NCI-H2029 (cell line): ENCODE data around the gene RASAL2.
"Not testable (repeated sequence)": the region's sequence is repeated elsewhere in the genome, so short reads cannot be mapped to it uniquely, and the experiment has no call there.

Experiments
- DNase-seq: peaks from one replicate; lab custom pipeline; 2025; lab: John Stamatoyannopoulos, UW

Gene RASAL2

GRCh38 chr1:178282949-178283367, 189.1 kb downstream of the RASAL2 start:
- no peak for DNase-seq

- DNase-seq = no peak
Observed at GRCh38 chr1:178283409-178283808, 189.5 kb downstream of the RASAL2 start.

- DNase-seq = no peak
Observed at GRCh38 chr1:178284058-178284457, 190.2 kb downstream of the RASAL2 start.

DNA sequence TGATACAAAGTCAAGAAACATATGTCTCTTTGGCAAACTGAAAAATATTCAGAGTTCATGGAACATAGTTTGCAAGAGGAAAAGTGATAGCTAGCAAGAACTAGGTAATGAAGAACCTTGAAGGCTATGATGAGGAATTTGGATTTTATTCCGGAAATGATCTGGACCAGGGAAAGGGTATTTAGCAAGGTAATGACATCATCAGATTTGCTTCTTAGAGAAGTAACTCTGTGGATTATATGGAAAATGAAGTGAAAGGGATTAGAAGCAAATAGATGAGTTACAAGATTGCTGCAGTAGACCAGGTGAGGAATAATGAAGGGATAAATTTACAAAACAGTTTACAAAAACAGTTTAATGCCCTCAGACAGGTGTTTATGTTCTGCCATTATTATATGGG, 197.3 kb downstream of the RASAL2 start:
- DNase-seq = no peak

DNA sequence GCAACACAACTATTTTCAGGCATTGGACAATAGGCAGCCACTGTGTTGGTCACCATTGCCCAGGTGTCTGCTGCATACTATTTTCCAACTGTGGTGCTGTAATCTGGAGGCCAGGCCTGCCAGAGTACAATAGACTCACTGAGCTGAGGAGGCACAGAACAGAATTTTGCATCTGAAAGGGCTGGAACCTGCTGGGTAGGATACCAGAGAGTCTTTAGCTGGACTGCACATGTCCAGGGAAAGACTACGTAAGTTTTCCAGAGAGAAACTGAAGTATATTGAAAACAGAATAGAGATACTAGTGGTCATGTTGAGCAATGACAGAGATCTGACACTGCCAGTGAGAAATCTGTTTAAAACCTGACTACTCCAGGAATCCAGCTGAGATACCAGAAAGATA, 200.8 kb downstream of the RASAL2 start:
- DNase-seq = no peak

DNA sequence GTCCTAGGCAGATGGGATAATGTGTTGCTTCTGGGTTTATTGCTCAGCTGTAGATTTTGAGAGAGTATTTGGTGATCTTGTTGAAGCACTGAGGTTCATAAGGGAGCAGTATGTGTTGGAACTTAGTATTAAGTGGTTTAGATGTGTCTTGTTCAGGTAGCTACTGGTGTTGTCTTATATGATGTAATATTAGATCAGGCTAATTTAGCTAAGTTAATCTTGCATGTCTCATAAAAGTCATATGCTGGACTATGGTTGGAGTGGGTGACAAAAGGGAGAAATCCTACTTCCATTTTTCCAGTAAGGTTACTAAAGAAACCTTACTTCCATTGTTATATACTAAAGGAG, 206.4 kb downstream of the RASAL2 start:
- no peak for DNase-seq

GRCh38 chr1:178301141-178301540, 207.2 kb downstream of the RASAL2 start:
- no peak for DNase-seq

DNA sequence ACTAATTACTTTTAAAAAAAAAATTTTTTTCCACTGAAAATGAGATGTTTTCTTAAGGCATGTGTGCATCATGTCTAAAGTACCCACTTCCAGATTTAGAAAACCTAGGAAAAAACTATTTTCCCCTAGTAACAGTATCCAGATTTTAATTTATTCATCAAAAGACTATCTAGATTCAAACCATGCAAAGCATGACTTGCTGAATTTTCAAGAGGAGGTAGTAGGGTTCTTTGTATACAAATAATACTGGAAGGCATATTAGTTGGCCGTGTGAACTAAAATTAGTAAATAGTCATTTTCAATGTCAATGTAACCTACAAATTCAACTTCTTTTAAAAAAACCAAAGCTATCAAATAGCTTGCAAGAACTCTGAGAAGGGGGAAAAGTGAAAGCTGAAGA, 213.4 kb downstream of the RASAL2 start:
- DNase-seq = no peak

GRCh38 chr1:178308438-178308837, 214.5 kb downstream of the RASAL2 start:
- DNase-seq = no peak

DNA sequence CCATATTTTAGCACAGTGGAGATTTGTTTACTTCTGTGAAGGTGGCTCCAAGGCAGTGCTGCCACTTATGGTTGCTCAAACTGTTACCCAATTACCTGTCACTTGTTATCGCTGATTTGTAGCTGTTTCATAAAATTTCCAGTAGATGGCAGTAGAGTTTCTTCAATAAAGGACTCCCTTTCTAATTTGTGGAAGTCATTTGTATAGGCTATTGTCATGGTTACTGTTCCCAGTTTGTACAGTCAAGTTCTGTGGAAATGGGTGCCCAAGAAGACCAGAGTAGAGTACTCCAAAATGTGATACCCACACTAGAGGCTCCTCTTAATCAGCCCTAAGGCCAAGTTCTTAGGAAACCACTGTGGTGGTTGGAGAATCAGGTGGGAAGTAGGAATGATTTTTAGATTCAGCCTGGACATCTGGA, 216.8 kb downstream of the RASAL2 start:
- DNase-seq = no peak

DNA sequence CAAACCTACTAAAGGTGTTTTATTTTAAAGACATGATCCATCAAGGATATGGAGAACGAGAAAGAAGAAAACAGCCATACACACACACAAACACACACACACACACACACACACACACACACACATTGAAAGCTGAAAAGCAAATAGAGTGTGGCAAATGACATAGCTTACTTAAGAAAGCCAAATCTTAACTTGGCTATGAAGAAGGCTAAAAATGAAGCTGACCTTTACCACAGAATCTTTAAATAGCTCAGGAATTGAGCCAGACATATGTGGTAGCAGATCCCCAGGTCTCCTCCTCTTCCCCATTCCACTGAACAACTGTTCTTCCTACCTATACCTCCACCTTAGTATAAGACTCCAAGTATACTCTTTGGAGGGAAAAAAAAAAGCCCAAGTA, 217.3 kb downstream of the RASAL2 start:
- no peak for DNase-seq

DNA sequence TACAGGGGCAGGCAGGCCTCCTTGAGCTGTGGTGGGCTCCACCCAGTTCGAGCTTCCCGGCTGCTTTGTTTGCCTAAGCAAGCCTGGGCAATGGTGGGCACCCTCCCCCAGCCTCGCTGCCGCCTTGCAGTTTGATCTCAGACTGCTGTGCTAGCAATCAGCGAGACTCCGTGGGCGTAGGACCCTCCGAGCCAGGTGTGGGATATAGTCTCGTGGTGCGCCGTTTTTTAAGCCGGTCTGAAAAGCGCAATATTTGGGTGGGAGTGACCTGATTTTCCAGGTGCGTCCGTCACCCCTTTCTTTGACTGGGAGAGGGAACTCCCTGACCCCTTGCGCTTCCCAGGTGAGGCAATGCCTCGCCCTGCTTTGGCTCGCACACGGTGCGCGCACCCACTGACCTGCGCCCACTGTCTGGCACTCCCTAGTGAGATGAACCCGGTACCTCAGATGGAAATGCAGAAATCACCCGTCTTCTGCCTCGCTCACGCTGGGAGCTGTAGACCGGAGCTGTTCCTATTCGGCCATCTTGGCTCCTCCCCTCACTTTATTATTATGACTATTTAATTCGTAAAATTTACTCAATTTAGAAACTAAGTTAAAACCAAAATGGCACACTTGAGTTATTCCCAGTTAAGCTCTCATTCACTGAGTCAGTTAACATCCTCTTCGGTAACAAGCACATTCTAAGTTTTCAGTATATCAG, 226.5 kb downstream of the RASAL2 start:
- DNase-seq = not testable (repeated sequence)

DNA sequence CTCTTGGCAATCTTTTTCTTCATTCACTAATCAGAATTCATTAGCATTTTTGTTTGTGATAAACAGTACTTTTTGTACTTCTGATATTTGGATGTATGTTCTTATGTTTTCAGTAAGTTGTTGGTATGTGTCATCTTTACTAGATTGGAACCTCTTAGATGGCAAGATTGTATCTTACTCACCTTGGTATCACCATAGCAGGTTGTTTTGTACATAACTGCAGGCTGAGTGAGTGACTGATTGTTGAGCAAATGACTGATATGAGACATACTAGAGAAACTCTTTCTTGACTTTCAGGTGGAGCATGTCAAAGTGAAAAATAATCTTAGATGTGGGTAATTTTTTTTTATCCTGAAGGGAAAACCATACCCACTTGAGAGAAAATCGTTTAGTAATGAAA, 229.2 kb downstream of the RASAL2 start:
- DNase-seq = no peak

DNA sequence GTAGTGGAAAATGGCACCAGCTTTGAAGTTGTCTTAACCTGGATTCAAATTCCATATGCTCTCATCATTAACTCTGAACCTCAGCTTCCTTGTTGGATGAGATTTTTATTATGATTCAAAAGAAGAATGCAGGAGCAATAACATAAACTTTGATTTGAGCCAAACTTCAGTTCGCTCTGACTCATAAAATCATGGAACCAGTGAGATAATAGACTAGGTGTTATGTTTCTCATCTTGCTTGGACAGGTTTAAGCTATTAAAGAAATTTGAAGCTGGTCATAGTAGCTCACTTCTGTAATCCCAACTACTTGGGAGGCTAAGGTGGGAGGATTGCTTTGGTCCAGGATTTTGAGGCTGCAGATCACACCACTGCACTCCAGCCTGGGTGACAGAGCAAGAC, 230.1 kb downstream of the RASAL2 start:
- DNase-seq = no peak

GRCh38 chr1:178328728-178329127, 234.8 kb downstream of the RASAL2 start:
- no peak for DNase-seq

GRCh38 chr1:178330153-178330552, 236.2 kb downstream of the RASAL2 start:
- DNase-seq = no peak

DNA sequence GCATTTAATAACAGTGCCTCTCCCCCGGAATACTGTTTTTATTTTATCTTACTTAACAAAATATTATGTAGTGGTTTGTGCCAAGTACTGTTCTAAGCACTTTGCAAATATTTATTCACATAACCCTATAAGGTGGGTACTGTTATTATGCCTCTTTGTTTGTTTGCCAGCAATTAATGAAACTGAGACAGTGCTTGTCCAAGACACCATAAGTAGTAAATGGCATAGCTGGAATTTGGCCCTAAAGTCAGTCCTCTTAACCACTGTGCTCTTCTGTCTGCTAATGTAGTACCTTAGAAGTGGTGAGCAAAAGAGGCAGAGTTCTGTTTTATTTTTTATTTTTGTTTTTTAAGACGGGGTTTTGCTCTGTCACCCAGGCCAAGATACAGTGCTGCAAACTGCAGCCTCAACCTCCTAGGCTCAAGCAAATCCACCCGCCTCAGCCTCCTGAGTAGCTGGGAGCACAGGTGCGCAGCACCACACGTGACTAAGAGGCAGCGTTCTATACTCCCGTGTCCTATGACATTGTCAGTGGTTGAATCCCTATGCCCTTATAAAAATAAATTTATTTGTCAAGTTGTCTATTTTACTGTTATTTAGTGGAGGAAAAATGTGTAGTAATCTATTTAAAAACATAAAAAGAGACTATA, 237.1 kb downstream of the RASAL2 start:
- DNase-seq = no peak

DNA sequence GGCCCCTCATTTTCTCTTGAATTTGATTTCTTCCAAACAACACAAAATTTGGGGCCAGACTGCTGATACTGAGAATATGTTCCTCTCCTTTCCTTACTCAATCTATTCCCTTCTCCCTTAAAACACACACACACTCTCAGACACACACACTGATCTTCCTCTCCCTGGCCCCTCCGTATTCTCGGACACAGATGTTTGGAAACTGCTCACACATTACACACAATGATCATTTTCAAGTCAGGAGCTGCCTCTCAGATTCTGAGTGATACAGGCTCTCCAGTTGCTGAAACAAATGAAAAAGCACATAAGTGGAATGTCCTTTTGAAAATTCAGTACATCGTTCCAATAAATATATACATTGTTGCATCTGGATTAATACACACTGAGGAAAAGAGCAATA, 241.5 kb downstream of the RASAL2 start:
- no peak for DNase-seq

DNA sequence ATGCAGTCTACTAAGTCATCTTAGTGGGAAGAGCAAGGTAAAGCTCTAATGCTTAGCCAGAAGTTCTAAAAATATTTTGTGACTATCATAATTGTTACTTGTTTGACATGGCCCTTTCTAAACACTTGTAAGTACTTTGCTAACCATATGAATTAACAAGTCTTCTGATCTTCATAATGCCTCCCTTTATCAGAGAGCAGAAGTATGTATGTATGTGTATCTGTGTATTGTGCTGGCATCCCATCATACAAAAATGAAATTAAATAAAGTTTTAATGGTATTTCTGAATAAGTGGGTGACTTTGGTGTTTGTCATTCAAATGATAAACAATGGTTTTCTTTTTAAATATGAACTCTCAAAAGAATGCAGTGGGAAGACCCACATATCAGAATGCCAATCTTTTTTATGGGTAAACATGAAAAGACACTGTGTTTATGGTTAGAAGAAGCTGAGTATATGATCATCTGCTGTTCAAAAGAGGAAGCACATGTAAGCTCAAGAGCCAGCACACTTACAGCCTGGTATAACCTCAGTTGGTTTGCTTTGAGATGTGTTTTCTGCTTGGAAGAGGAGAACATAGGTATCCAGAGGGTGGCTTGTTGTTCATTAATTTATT, 243.3 kb downstream of the RASAL2 start:
- DNase-seq = no peak

- no peak for DNase-seq
Observed at GRCh38 chr1:178339834-178340233, 245.9 kb downstream of the RASAL2 start.

GRCh38 chr1:178341261-178341956, 247.5 kb downstream of the RASAL2 start:
- DNase-seq = no peak

GRCh38 chr1:178342745-178343144, 248.8 kb downstream of the RASAL2 start:
- no peak for DNase-seq

GRCh38 chr1:178344513-178345091, 250.7 kb downstream of the RASAL2 start:
- no peak for DNase-seq
